Tibial nerve (tissue), 4 donors: Measurements from ENCODE around the gene MCF2L. TPM values are rescaled to one million over a fixed set of nuclear protein-coding genes. Genes with fewer than 3 reads are reported as not detected.

ENCODE experiments used
- DNase-seq, 2 donors: peaks; one replicate each; pipeline ENCODE4 v3.0.0-alpha.2; 2019; ENCODE audit warnings: low spot score in 2 of 2
- H3K27ac ChIP-seq, 4 donors: fragments of 200-600 bp; sonication (generic) in 3 of 4; one replicate each; pipeline ENCODE4 v1.5.1; 2017 to 2019; ENCODE audit warnings: mild to moderate bottlenecking in 1 of 4
- H3K27me3 ChIP-seq, 2 donors: fragments of 200-600 bp; sonication (generic) in 1 of 2; one replicate each; pipeline versions ENCODE4 v1.5.1 to v1.6.0; 2017 to 2019
- H3K36me3 ChIP-seq, 3 donors: fragments of 200-600 bp; sonication (generic); one replicate each; pipeline ENCODE4 v1.5.1; 2018 to 2019
- H3K4me1 ChIP-seq, 4 donors: fragments of 200-600 bp; sonication (generic) in 3 of 4; one replicate each; pipeline ENCODE4 v1.5.1; 2017 to 2019
- H3K4me3 ChIP-seq, 4 donors: fragments of 200-600 bp; sonication (generic) in 3 of 4; one replicate each; pipeline ENCODE4 v1.5.1; 2017 to 2019; ENCODE audit warnings: mild to moderate bottlenecking in 1 of 4, moderate library complexity in 1 of 4
- H3K9me3 ChIP-seq, 4 donors: fragments of 200-600 bp; sonication (generic) in 3 of 4; one replicate each; pipeline ENCODE4 v1.5.1; 2017 to 2019
- EP300 ChIP-seq, 2 donors: sonication (generic); formaldehyde crosslinking; IDR thresholded peaks; one replicate each; pipeline ENCODE4 v1.6.1; 2017; ENCODE audit warnings: antibody characterized with exemption in 2 of 2, mild to moderate bottlenecking in 1 of 2
- POLR2A ChIP-seq, 2 donors: fragments of 450-650 bp; IDR thresholded peaks; one replicate each; pipeline ENCODE4 v1.6.1; 2017; ENCODE audit warnings: antibody characterized with exemption in 2 of 2, mild to moderate bottlenecking in 2 of 2, moderate library complexity in 2 of 2
- WGBS, 2 donors: methylation state at CpG; one replicate each; pipeline ENCODE4 v1.1.5; 2018; 5-methylcytosine and 5-hydroxymethylcytosine counted together
- total RNA-seq, 4 donors: library from RNA; depleted of rRNA; stranded (reverse); fragments of >200 nt; gene quantifications; one replicate each; pipeline ENCODE4 v1.1.0, GENCODE V29; 2016
- TF ChIP-seq, protein P1 (sequence below), 5 experiments: fragments of 200-600 bp in 3 of 5; fragments of 450-650 bp in 2 of 5; sonication (generic) in 3 of 5; IDR thresholded peaks; one replicate each; pipeline ENCODE4 v1.5.1; 2016 to 2019; ENCODE audit warnings: antibody characterized with exemption in 5 of 5, mild to moderate bottlenecking in 3 of 5, moderate library complexity in 2 of 5

Gene MCF2L
- total RNA-seq, 4 donors from 2014 or later: 30.1 to 82.6 (median 45.3) TPM

GRCh38 chr13:113006660-113007059 is 37.6 kb downstream of the MCF2L start:
- Histone ChIP-seq H3K4me3 (no peak overlapping the region), H3K4me1 (peaks cover 0 to 6% (median 0%) of the 10 kb centered on the region in 4 donors), H3K36me3 (no peaks in the 10 kb centered on the region), H3K27ac (no peak overlapping the region), H3K9me3 (no peaks in the 10 kb centered on the region), H3K27me3 (peaks cover 0 to 17% of the 10 kb centered on the region in 2 donors)
- no peak for DNase-seq
- WGBS, 2 donors: 77 to 79% methylated on average over 14 to 15 of the region's 16 CpGs
- TF ChIP-seq POLR2A (IDR thresholded peaks at IDR 0.05) (no peak), EP300 (IDR thresholded peaks at IDR 0.05) (no peak)
- TF ChIP-seq, protein P1, sequence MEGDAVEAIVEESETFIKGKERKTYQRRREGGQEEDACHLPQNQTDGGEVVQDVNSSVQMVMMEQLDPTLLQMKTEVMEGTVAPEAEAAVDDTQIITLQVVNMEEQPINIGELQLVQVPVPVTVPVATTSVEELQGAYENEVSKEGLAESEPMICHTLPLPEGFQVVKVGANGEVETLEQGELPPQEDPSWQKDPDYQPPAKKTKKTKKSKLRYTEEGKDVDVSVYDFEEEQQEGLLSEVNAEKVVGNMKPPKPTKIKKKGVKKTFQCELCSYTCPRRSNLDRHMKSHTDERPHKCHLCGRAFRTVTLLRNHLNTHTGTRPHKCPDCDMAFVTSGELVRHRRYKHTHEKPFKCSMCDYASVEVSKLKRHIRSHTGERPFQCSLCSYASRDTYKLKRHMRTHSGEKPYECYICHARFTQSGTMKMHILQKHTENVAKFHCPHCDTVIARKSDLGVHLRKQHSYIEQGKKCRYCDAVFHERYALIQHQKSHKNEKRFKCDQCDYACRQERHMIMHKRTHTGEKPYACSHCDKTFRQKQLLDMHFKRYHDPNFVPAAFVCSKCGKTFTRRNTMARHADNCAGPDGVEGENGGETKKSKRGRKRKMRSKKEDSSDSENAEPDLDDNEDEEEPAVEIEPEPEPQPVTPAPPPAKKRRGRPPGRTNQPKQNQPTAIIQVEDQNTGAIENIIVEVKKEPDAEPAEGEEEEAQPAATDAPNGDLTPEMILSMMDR (IDR thresholded peaks at IDR 0.05): no peak

- 81 to 86% methylated on average over 33 of the region's 33 CpGs for WGBS, 2 donors
- no peak overlapping the region for H3K27ac ChIP-seq
- no peak for TF ChIP-seq EP300 (IDR thresholded peaks at IDR 0.05)
- no peaks in the 10 kb centered on the region for H3K4me1 ChIP-seq
- no peak overlapping the region for H3K4me3 ChIP-seq
- H3K36me3 ChIP-seq: no peaks in the 10 kb centered on the region
- DNase-seq: no peak
- H3K9me3 ChIP-seq: no peaks in the 10 kb centered on the region
- H3K27me3 ChIP-seq: no peaks in the 10 kb centered on the region
Observed at GRCh38 chr13:113008851-113009250, 39.8 kb downstream of the MCF2L start.

GRCh38 chr13:113009743-113010509 is 40.9 kb downstream of the MCF2L start:
- no peaks in the 10 kb centered on the region for H3K4me1 ChIP-seq
- H3K27ac ChIP-seq: peak overlapping the region in 1 of 4 donors; percentile 41
- no peaks in the 10 kb centered on the region for H3K27me3 ChIP-seq
- no peaks in the 10 kb centered on the region for H3K9me3 ChIP-seq
- 41 to 49% methylated on average over 14 to 17 of the region's 17 CpGs for WGBS, 2 donors
- H3K4me3 ChIP-seq: no peak overlapping the region
- no peak for DNase-seq
- no peak for TF ChIP-seq POLR2A (IDR thresholded peaks at IDR 0.05)
- TF ChIP-seq EP300 (IDR thresholded peaks at IDR 0.05): no peak
- TF ChIP-seq, protein P1 (IDR thresholded peaks at IDR 0.05): no peak
- no peaks in the 10 kb centered on the region for H3K36me3 ChIP-seq

DNA sequence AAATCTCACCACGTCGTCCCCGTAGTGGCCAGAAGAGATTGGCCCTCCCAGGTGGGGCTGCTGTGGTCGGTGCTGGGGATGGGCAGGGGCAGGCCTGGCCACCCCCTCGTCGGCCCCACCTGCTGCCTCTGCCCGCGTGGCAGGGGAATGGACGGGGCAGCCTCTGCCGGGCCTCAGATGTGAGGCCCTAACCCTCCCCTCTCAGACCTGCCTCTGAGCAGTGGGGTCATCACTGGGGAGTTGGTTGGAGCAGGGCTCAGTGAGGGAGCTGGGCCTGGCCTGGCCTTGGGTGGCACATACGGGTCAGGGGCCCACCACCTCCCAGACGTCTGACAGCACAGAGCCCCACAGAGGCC is 41.5 kb downstream of the MCF2L start:
- H3K4me1 ChIP-seq: no peaks in the 10 kb centered on the region
- no peaks in the 10 kb centered on the region for H3K9me3 ChIP-seq
- no peaks in the 10 kb centered on the region for H3K36me3 ChIP-seq
- 60 to 81% methylated on average over 7 to 12 of the region's 12 CpGs for WGBS, 2 donors
- H3K27me3 ChIP-seq: no peaks in the 10 kb centered on the region
- TF ChIP-seq, protein P1 (IDR thresholded peaks at IDR 0.05): no peak
- TF ChIP-seq POLR2A (IDR thresholded peaks at IDR 0.05) (no peak), EP300 (IDR thresholded peaks at IDR 0.05) (no peak)
- no peak overlapping the region for H3K4me3 ChIP-seq
- H3K27ac ChIP-seq: peak overlapping the region in 1 of 4 donors; percentile 41
- DNase-seq: no peak

- TF ChIP-seq EP300 (IDR thresholded peaks at IDR 0.05): no peak
- TF ChIP-seq, protein P1 (IDR thresholded peaks at IDR 0.05): no peak
- no peak for TF ChIP-seq POLR2A (IDR thresholded peaks at IDR 0.05)
- Histone ChIP-seq H3K4me1 (no peaks in the 10 kb centered on the region), H3K36me3 (no peaks in the 10 kb centered on the region), H3K9me3 (no peaks in the 10 kb centered on the region), H3K27ac (no peak overlapping the region), H3K4me3 (no peak overlapping the region), H3K27me3 (no peaks in the 10 kb centered on the region)
- no peak for DNase-seq
- WGBS, 2 donors: 82 to 83% methylated on average over 9 of the region's 9 CpGs
Observed at GRCh38 chr13:113013303-113013702, 44.3 kb downstream of the MCF2L start.
